ENCODE measurements around the gene ARFIP1.

- no peak for TF ChIP-seq GATA2 (IDR thresholded peaks at IDR 0.05; ENCODE audit: low read depth, low read length)
- no peak for TF ChIP-seq GATA3 (IDR thresholded peaks at IDR 0.05; ENCODE audit: low read depth, low read length)
Measured at GRCh38 chr4:152901205-152901604, 121.5 kb downstream of the ARFIP1 start.
